ENCODE results near the gene ZNF263.

The ZNF263 gene

DNA sequence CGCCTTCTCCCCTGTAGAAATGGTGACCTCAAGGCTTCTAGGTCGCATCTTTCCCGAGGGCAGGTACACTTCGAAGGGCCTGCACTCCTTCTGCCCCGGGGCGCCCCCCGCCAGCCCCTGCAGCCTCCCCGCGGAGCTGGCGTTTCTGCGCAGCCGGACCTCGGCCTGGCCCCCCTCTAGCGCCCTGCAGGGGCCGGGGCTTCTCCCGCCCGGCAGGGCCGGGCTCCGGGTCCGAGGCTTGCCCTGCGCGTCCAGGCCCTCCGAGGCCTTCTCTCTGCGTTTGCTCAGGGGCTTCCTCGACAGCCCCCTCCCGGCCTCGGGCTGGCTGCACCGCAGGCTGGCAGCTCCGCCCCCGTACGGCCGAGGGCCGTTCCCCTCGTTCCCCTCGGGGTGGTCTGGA, 29.0 kb upstream of the ZNF263 start:
- TF ChIP-seq, protein P1, sequence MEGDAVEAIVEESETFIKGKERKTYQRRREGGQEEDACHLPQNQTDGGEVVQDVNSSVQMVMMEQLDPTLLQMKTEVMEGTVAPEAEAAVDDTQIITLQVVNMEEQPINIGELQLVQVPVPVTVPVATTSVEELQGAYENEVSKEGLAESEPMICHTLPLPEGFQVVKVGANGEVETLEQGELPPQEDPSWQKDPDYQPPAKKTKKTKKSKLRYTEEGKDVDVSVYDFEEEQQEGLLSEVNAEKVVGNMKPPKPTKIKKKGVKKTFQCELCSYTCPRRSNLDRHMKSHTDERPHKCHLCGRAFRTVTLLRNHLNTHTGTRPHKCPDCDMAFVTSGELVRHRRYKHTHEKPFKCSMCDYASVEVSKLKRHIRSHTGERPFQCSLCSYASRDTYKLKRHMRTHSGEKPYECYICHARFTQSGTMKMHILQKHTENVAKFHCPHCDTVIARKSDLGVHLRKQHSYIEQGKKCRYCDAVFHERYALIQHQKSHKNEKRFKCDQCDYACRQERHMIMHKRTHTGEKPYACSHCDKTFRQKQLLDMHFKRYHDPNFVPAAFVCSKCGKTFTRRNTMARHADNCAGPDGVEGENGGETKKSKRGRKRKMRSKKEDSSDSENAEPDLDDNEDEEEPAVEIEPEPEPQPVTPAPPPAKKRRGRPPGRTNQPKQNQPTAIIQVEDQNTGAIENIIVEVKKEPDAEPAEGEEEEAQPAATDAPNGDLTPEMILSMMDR (IDR thresholded peaks at IDR 0.05; ENCODE audit: low read depth, low read length, missing control alignments): no peak
- no peak overlapping the region for H3K4me3 ChIP-seq (ENCODE audit: low read depth, low read length)
- DNase-seq (ENCODE audit: low read depth): no peak

- TF ChIP-seq, protein P1 (IDR thresholded peaks at IDR 0.05; ENCODE audit: low read depth, low read length, missing control alignments): no peak
- H3K4me3 ChIP-seq (ENCODE audit: low read depth, low read length): no peak within 1 kb of the TSS
- no peak for DNase-seq (ENCODE audit: low read depth)
Observed at GRCh38 chr16:3256146-3256865, 27.0 kb upstream of the ZNF263 start, which contains the start of gene MEFV. Gene MEFV (minus strand): TSS chr16:3256633. CDS start chr16:3256587, 46 bp downstream.

DNA sequence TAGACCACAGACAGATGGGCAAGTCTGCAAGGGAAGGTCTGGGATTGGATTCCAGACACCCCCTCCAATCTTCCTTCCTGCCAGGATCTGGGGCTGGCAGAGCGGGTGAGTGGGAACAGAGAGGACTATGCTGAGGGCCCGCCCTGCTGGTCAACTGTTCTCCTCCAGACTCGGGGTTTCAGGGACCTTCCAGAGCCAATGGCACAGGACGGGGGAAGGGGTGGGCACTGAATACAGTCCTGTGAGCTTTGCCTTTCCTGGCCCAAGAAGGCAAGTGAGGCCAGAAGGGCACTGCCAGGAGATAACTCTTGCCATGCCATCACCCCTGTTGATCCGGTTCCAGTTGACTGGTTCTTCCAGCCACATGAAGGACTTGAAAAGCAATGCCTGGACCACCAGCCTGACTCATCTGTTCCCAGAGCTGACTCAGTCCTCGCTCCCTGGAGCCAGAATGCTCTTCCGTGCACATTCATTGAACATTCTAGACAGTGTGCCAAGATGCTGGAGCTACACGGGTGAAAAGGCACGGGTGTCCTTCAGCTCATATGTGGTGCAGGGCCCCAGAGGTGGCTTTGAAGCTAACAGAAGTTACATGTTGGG, 26.3 kb upstream of the ZNF263 start:
- no peak overlapping the region for H3K4me3 ChIP-seq (ENCODE audit: low read depth, low read length)
- DNase-seq (ENCODE audit: low read depth): no peak
- TF ChIP-seq, protein P1 (IDR thresholded peaks at IDR 0.05; ENCODE audit: low read depth, low read length, missing control alignments): no peak

- no peak for DNase-seq (ENCODE audit: low read depth)
- TF ChIP-seq, protein P1 (IDR thresholded peaks at IDR 0.05; ENCODE audit: low read depth, low read length, missing control alignments): no peak
- H3K4me3 ChIP-seq (ENCODE audit: low read depth, low read length): no peak overlapping the region
Observed at GRCh38 chr16:3259836-3260235, 23.5 kb upstream of the ZNF263 start.

GRCh38 chr16:3262517-3262916, 20.8 kb upstream of the ZNF263 start:
- no peak overlapping the region for H3K4me3 ChIP-seq (ENCODE audit: low read depth, low read length)
- TF ChIP-seq, protein P1 (IDR thresholded peaks at IDR 0.05; ENCODE audit: low read depth, low read length, missing control alignments): no peak

GRCh38 chr16:3264137-3265036, 18.9 kb upstream of the ZNF263 start:
- peak overlapping the region; percentile 63 for H3K4me3 ChIP-seq (ENCODE audit: low read depth, low read length)
- TF ChIP-seq, protein P1 (IDR thresholded peaks at IDR 0.05; ENCODE audit: low read depth, low read length, missing control alignments): peak; percentile 43
- peak; percentile 90 for DNase-seq (ENCODE audit: low read depth)

More at GRCh38 chr16:3262517-3262916, 20.8 kb upstream of the ZNF263 start:
- DNase-seq (ENCODE audit: low read depth): no peak
